HCT116 (cell line): ENCODE measurements around the gene VSTM2L. TPM values are rescaled to one million over a fixed set of nuclear protein-coding genes. Genes with fewer than 3 reads are reported as not detected.

Experiments
- ATAC-seq: fragments of 200-7000 bp; cut with Tn5 transposase; 2 replicates; pipeline ENCODE4 v1.9.1; 2020; ENCODE audit warnings: mild to moderate bottlenecking, moderate library complexity
- BruUV-seq: library from RNA; stranded (reverse); fragments of 400-500 nt; replicated peaks from 2 replicates; lab custom pipeline; 2021; lab: Mats Ljungman, UMichigan
- CTCF ChIA-PET: fragments of 300-600 bp; sonication (Branson Sonifier 250); formaldehyde crosslinking; loops from one replicate; lab custom pipeline; 2021; ENCODE audit warnings: antibody characterized with exemption; lab: Charles Lee
- POLR2A ChIA-PET: fragments of 300-600, 350-600 bp; sonication (Branson Sonifier 250); formaldehyde crosslinking; loops from one replicate; lab custom pipeline; 2021; ENCODE audit warnings: antibody characterized with exemption; lab: Charles Lee
- RAD21 ChIA-PET, 2 experiments: fragments of 300-600 bp; sonication (Branson Sonifier 250); formaldehyde crosslinking; loops; one replicate each; lab custom pipeline; 2023; ENCODE audit warnings: low total read pairs in 2 of 2; ENCODE audit not compliant: uncharacterized antibody in 2 of 2, unreplicated experiment in 2 of 2, low non-redundant PET in 1 of 2; lab: Charles Lee
- DNase-seq: peaks from one replicate; pipeline ENCODE4 v3.0.0-alpha.2; 2010; ENCODE audit warnings: low read depth, low spot score
- H2AFZ ChIP-seq: fragments of 200-600 bp; shearing (Covaris generic), sonication (generic); 2 replicates; pipeline ENCODE4 v1.6.1; 2017; ENCODE audit warnings: low read depth, mixed run types, mixed read lengths, antibody characterized with exemption, low read length; ENCODE audit not compliant: poor library complexity, severe bottlenecking
- H3K27ac ChIP-seq: 2 replicates; pipeline ENCODE4 v1.5.1; 2012; ENCODE audit warnings: low read depth, low read length
- H3K27me3 ChIP-seq: fragments of 200-600 bp; sonication (generic); 2 replicates; pipeline ENCODE4 v1.6.1; 2016; ENCODE audit warnings: mixed run types, low read length, mixed read lengths; ENCODE audit not compliant: insufficient read depth
- H3K36me3 ChIP-seq, 2 experiments: fragments of 200-500 bp in 1 of 2; fragments of 200-600 bp in 1 of 2; sonication (Bioruptor generic) in 1 of 2; sonication (generic) in 1 of 2; 2 replicates each; pipeline versions ENCODE4 v1.5.1 to v1.6.1; 2014 to 2016; ENCODE audit warnings: low read length in 2 of 2, inconsistent platforms in 1 of 2, mixed read lengths in 1 of 2, mixed run types in 1 of 2; ENCODE audit not compliant: insufficient read depth in 2 of 2, control insufficient read depth in 1 of 2
- H3K4me1 ChIP-seq, 2 experiments: fragments of 200-600 bp in 1 of 2; sonication (generic) in 1 of 2; 2 replicates each; pipeline versions ENCODE4 v1.5.1 to v1.6.1; 2012 to 2017; ENCODE audit warnings: low read length in 2 of 2, inconsistent platforms in 1 of 2, mild to moderate bottlenecking in 1 of 2, mixed read lengths in 1 of 2, mixed run types in 1 of 2, moderate library complexity in 1 of 2; ENCODE audit not compliant: insufficient read depth in 2 of 2, control insufficient read depth in 1 of 2
- H3K4me2 ChIP-seq: fragments of 200-600 bp; sonication (generic); 2 replicates; pipeline ENCODE4 v1.6.1; 2017; ENCODE audit warnings: mixed run types, low read length, mixed read lengths
- H3K4me3 ChIP-seq, 2 experiments: fragments of 200-600 bp in 1 of 2; sonication (generic) in 1 of 2; replicated peaks in 1 of 2; 2 replicates each; pipeline ENCODE4 v1.5.1; 2011 to 2016; ENCODE audit warnings: low read length in 2 of 2, control low read depth in 1 of 2, low read depth in 1 of 2, mild to moderate bottlenecking in 1 of 2, mixed read lengths in 1 of 2, mixed run types in 1 of 2
- H3K79me2 ChIP-seq: fragments of 200-600 bp; sonication (generic); 2 replicates; pipeline ENCODE4 v1.6.1; 2017; ENCODE audit warnings: mild to moderate bottlenecking, mixed run types, low read length, moderate library complexity, mixed read lengths; ENCODE audit not compliant: insufficient read depth
- H3K9ac ChIP-seq: fragments of 200-600 bp; sonication (generic); 2 replicates; pipeline ENCODE4 v1.6.1; 2016; ENCODE audit warnings: low read length, mixed read lengths
- H3K9me2 ChIP-seq: fragments of 200-600 bp; sonication (generic), shearing (Covaris generic); 2 replicates; pipeline ENCODE4 v1.6.1; 2017; ENCODE audit warnings: mixed run types, mild to moderate bottlenecking, moderate library complexity; ENCODE audit not compliant: insufficient read depth
- H3K9me3 ChIP-seq, 2 experiments: fragments of 200-500 bp in 1 of 2; fragments of 200-600 bp in 1 of 2; sonication (Bioruptor generic) in 1 of 2; sonication (generic) in 1 of 2; 2 replicates each; pipeline ENCODE4 v1.6.1; 2014 to 2017; ENCODE audit warnings: low read length in 2 of 2, mixed read lengths in 2 of 2, inconsistent platforms in 1 of 2, low read depth in 1 of 2, mild to moderate bottlenecking in 1 of 2, mixed run types in 1 of 2, moderate library complexity in 1 of 2; ENCODE audit not compliant: control insufficient read depth in 1 of 2, insufficient read depth in 1 of 2
- H4K20me1 ChIP-seq: fragments of 200-600 bp; sonication (generic), shearing (Covaris generic); 2 replicates; pipeline ENCODE4 v1.6.1; 2017; ENCODE audit warnings: mixed run types, mild to moderate bottlenecking, moderate library complexity; ENCODE audit not compliant: insufficient read depth
- ATF3 ChIP-seq: IDR thresholded peaks from 2 replicates; pipeline ENCODE4 v1.6.1; 2012
- CBX3 ChIP-seq: IDR thresholded peaks from 2 replicates; pipeline ENCODE4 v1.6.1; 2012; ENCODE audit warnings: low read depth
- ELF1 ChIP-seq: IDR thresholded peaks from 2 replicates; pipeline ENCODE4 v1.6.1; 2012; ENCODE audit warnings: low read depth, borderline replicate concordance
- EZH2 ChIP-seq: fragments of 200-600 bp; sonication (generic); IDR thresholded peaks from 2 replicates; pipeline ENCODE4 v1.6.1; 2017; ENCODE audit warnings: antibody characterized with exemption, mixed run types
- EZH2phosphoT487 ChIP-seq: fragments of 200-600 bp; IDR thresholded peaks from 2 replicates; pipeline ENCODE4 v1.6.1; 2018; ENCODE audit warnings: antibody characterized with exemption, borderline replicate concordance
- FOSL1 ChIP-seq: IDR thresholded peaks from 2 replicates; pipeline ENCODE4 v1.6.1; 2012; ENCODE audit warnings: low read depth
- MAX ChIP-seq: IDR thresholded peaks from 2 replicates; pipeline ENCODE4 v1.6.1; 2012
- POLR2A ChIP-seq: IDR thresholded peaks from 2 replicates; pipeline ENCODE4 v1.7.0; 2011; ENCODE audit warnings: borderline replicate concordance; ENCODE audit not compliant: insufficient read depth, insufficient read length; ENCODE audit errors: extremely low read depth
- SRF ChIP-seq: IDR thresholded peaks from 2 replicates; pipeline ENCODE4 v1.6.1; 2012; ENCODE audit warnings: low read depth
- TCF7L2 ChIP-seq: IDR thresholded peaks from 2 replicates; pipeline ENCODE4 v1.7.0; 2011; ENCODE audit warnings: borderline replicate concordance, inconsistent platforms; ENCODE audit not compliant: insufficient read depth, insufficient read length; ENCODE audit errors: extremely low read depth
- YY1 ChIP-seq: IDR thresholded peaks from 2 replicates; pipeline ENCODE4 v1.6.1; 2011; ENCODE audit warnings: low read length, low read depth, moderate library complexity, mild to moderate bottlenecking; ENCODE audit not compliant: insufficient replicate concordance; ENCODE audit errors: extremely low read depth
- ZFX ChIP-seq: fragments of 450-650 bp; IDR thresholded peaks from 2 replicates; pipeline ENCODE4 v1.6.1; 2017
- ZNF274 ChIP-seq: fragments of 200-500 bp; sonication (Bioruptor generic); IDR thresholded peaks from 2 replicates; pipeline ENCODE4 v1.6.1; 2014; ENCODE audit warnings: mild to moderate bottlenecking, low read depth, low read length, inconsistent platforms
- intact Hi-C: fragments of 100-400 bp; cut with micrococcal nuclease; formaldehyde crosslinking; loops from 2 replicates; pipeline ENCODE4 v1.10.0; 2022
- total RNA-seq: library from RNA; stranded (reverse); gene quantifications from one replicate; pipeline ENCODE4 v1.2.1, GENCODE V29; 2021; ENCODE audit not compliant: unreplicated experiment
- TF ChIP-seq, protein P1 (sequence below), 3 experiments: fragments of 200-600 bp in 1 of 3; sonication (generic) in 1 of 3; IDR thresholded peaks in 2 of 3; conservative IDR thresholded peaks in 1 of 3; 2 replicates each; pipeline ENCODE4 v1.5.1; 2012 to 2017; ENCODE audit warnings: low read depth in 2 of 3, low read length in 2 of 3, antibody characterized with exemption in 1 of 3, borderline replicate concordance in 1 of 3, control low read depth in 1 of 3, mild to moderate bottlenecking in 1 of 3, mixed read lengths in 1 of 3, mixed run types in 1 of 3, moderate library complexity in 1 of 3; ENCODE audit not compliant: insufficient read depth in 1 of 3
- TF ChIP-seq, protein P2 (sequence below): IDR thresholded peaks from 2 replicates; pipeline ENCODE4 v1.6.1; 2011; ENCODE audit warnings: mild to moderate bottlenecking, low read length, moderate library complexity; ENCODE audit not compliant: insufficient replicate concordance; ENCODE audit errors: extremely low read depth

Gene VSTM2L
- total RNA-seq, 1 experiment from 2014 or later, result 0.69 TPM

- BruUV-seq, result no TSS peak
- H2AFZ ChIP-seq, result no peak overlapping the region
- H3K4me3 ChIP-seq, result no peak overlapping the region
- ChIA-PET CTCF (no interaction called here), RAD21 (no interaction called here), POLR2A (no interaction called here)
- no peak overlapping the region for H3K9ac ChIP-seq
- TF ChIP-seq, protein P1, sequence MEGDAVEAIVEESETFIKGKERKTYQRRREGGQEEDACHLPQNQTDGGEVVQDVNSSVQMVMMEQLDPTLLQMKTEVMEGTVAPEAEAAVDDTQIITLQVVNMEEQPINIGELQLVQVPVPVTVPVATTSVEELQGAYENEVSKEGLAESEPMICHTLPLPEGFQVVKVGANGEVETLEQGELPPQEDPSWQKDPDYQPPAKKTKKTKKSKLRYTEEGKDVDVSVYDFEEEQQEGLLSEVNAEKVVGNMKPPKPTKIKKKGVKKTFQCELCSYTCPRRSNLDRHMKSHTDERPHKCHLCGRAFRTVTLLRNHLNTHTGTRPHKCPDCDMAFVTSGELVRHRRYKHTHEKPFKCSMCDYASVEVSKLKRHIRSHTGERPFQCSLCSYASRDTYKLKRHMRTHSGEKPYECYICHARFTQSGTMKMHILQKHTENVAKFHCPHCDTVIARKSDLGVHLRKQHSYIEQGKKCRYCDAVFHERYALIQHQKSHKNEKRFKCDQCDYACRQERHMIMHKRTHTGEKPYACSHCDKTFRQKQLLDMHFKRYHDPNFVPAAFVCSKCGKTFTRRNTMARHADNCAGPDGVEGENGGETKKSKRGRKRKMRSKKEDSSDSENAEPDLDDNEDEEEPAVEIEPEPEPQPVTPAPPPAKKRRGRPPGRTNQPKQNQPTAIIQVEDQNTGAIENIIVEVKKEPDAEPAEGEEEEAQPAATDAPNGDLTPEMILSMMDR (IDR thresholded peaks at IDR 0.05 in 2 of 3, conservative IDR thresholded peaks at IDR 0.05 in 1 of 3; ENCODE audit: borderline replicate concordance in 1 of 3, insufficient read depth in 1 of 3, low read depth in 2 of 3, low read length in 2 of 3), result no peak
- TF ChIP-seq SRF (no peak), ATF3 (no peak), ZNF274 (no peak), TCF7L2 (no peak), YY1 (no peak), EZH2 (no peak), POLR2A (no peak), CBX3 (no peak), EZH2phosphoT487 (no peak), FOSL1 (no peak), ZFX (no peak), MAX (no peak), ELF1 (no peak)
- TF ChIP-seq, protein P2, sequence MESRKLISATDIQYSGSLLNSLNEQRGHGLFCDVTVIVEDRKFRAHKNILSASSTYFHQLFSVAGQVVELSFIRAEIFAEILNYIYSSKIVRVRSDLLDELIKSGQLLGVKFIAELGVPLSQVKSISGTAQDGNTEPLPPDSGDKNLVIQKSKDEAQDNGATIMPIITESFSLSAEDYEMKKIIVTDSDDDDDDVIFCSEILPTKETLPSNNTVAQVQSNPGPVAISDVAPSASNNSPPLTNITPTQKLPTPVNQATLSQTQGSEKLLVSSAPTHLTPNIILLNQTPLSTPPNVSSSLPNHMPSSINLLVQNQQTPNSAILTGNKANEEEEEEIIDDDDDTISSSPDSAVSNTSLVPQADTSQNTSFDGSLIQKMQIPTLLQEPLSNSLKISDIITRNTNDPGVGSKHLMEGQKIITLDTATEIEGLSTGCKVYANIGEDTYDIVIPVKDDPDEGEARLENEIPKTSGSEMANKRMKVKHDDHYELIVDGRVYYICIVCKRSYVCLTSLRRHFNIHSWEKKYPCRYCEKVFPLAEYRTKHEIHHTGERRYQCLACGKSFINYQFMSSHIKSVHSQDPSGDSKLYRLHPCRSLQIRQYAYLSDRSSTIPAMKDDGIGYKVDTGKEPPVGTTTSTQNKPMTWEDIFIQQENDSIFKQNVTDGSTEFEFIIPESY, result no peak
- intact Hi-C loops, result no loop called here
- no peak for ATAC-seq
- no peak overlapping the region for H3K27ac ChIP-seq
- H3K9me3 ChIP-seq, result no peaks in the 10 kb centered on the region
- H4K20me1 ChIP-seq, result no peaks in the 10 kb centered on the region
- no peaks in the 10 kb centered on the region for H3K27me3 ChIP-seq
- H3K9me2 ChIP-seq, result no peaks in the 10 kb centered on the region
- no peaks in the 10 kb centered on the region for H3K79me2 ChIP-seq
- H3K36me3 ChIP-seq, result no peaks in the 10 kb centered on the region
- DNase-seq, result no peak
- no peak overlapping the region for H3K4me2 ChIP-seq
- no peaks in the 10 kb centered on the region for H3K4me1 ChIP-seq
Observed at GRCh38 chr20:37868851-37869333, 34.0 kb upstream of the VSTM2L start.
